ENCODE measurements around the gene UPP1. TPM values are rescaled to one million over a fixed set of nuclear protein-coding genes. Genes with fewer than 3 reads are reported as not detected.
"Not testable (repeated sequence)": the region's sequence is repeated elsewhere in the genome, so short reads cannot be mapped to it uniquely, and the experiment has no call there.

UPP1 gene
- total and polyA plus RNA-seq, 4 donors = 6.1 to 282 (median 82.9) TPM

GRCh38 chr7:48116043-48116442, 27.0 kb downstream of the UPP1 start:
- no peaks in the 10 kb centered on the region for H3K4me1 ChIP-seq (ENCODE audit: control insufficient read depth in 5 of 5, insufficient read depth in 5 of 5, low read length in 5 of 5)
- H3K9me3 ChIP-seq (ENCODE audit: control insufficient read depth in 4 of 4, insufficient read depth in 3 of 4, low read length in 3 of 4) = no peaks in the 10 kb centered on the region
- H3K36me3 ChIP-seq (ENCODE audit: control insufficient read depth in 4 of 4, insufficient read depth in 4 of 4, low read length in 4 of 4) = no peaks in the 10 kb centered on the region
- H3K27ac ChIP-seq (ENCODE audit: low read depth in 1 of 2, low read length in 1 of 2) = no peak overlapping the region
- 96 to 100% methylated on average over 5 of the region's 5 CpGs for WGBS, 2 donors
- ATAC-seq (ENCODE audit: insufficient read depth, low FRiP score) = no peak
- H3K27me3 ChIP-seq (ENCODE audit: control insufficient read depth in 3 of 3, insufficient read depth in 3 of 3, low read length in 2 of 3) = no peaks in the 10 kb centered on the region
- H3K9ac ChIP-seq (ENCODE audit: insufficient read depth in 1 of 2, low read length in 2 of 2) = no peak overlapping the region
- no peak for TF ChIP-seq CTCF (IDR thresholded peaks at IDR 0.05; ENCODE audit: control extremely low read depth, extremely low read depth)
- no peak overlapping the region for H3K4me3 ChIP-seq
- DNase-seq = no peak

GRCh38 chr7:48118041-48118440, 29.0 kb downstream of the UPP1 start:
- no peaks in the 10 kb centered on the region for H3K27me3 ChIP-seq (ENCODE audit: control insufficient read depth in 3 of 3, insufficient read depth in 3 of 3, low read length in 2 of 3)
- H3K4me1 ChIP-seq (ENCODE audit: control insufficient read depth in 5 of 5, insufficient read depth in 5 of 5, low read length in 5 of 5) = no peaks in the 10 kb centered on the region
- 59 to 76% methylated on average over 10 of the region's 10 CpGs for WGBS, 2 donors
- no peak overlapping the region for H3K9ac ChIP-seq (ENCODE audit: insufficient read depth in 1 of 2, low read length in 2 of 2)
- no peak overlapping the region for H3K4me3 ChIP-seq
- no peaks in the 10 kb centered on the region for H3K36me3 ChIP-seq (ENCODE audit: control insufficient read depth in 4 of 4, insufficient read depth in 4 of 4, low read length in 4 of 4)
- no peaks in the 10 kb centered on the region for H3K9me3 ChIP-seq (ENCODE audit: control insufficient read depth in 4 of 4, insufficient read depth in 3 of 4, low read length in 3 of 4)
- no peak for TF ChIP-seq CTCF (IDR thresholded peaks at IDR 0.05; ENCODE audit: control extremely low read depth, extremely low read depth)
- no peak for ATAC-seq (ENCODE audit: insufficient read depth, low FRiP score)
- no peak overlapping the region for H3K27ac ChIP-seq (ENCODE audit: low read depth in 1 of 2, low read length in 1 of 2)
- DNase-seq = no peak

- H3K27ac ChIP-seq (ENCODE audit: low read depth in 1 of 2, low read length in 1 of 2); ATAC-seq (ENCODE audit: insufficient read depth, low FRiP score): not testable (repeated sequence)
- WGBS, 2 donors = 92 to 96% methylated on average over 6 of the region's 6 CpGs
Observed at GRCh38 chr7:48120536-48120935, 31.5 kb downstream of the UPP1 start.

GRCh38 chr7:48126037-48126436, 37.0 kb downstream of the UPP1 start:
- no peak overlapping the region for H3K9ac ChIP-seq (ENCODE audit: insufficient read depth in 1 of 2, low read length in 2 of 2)
- H3K4me1 ChIP-seq (ENCODE audit: control insufficient read depth in 5 of 5, insufficient read depth in 5 of 5, low read length in 5 of 5) = no peaks in the 10 kb centered on the region
- no peak for ATAC-seq (ENCODE audit: insufficient read depth, low FRiP score)
- H3K27ac ChIP-seq (ENCODE audit: low read depth in 1 of 2, low read length in 1 of 2) = no peak overlapping the region
- H3K9me3 ChIP-seq (ENCODE audit: control insufficient read depth in 4 of 4, insufficient read depth in 3 of 4, low read length in 3 of 4) = peaks cover 0 to 3% (median 0%) of the 10 kb centered on the region in 4 donors
- TF ChIP-seq CTCF (IDR thresholded peaks at IDR 0.05; ENCODE audit: control extremely low read depth, extremely low read depth) = no peak
- no peak for DNase-seq
- no peaks in the 10 kb centered on the region for H3K27me3 ChIP-seq (ENCODE audit: control insufficient read depth in 3 of 3, insufficient read depth in 3 of 3, low read length in 2 of 3)
- no peak overlapping the region for H3K4me3 ChIP-seq
- no peaks in the 10 kb centered on the region for H3K36me3 ChIP-seq (ENCODE audit: control insufficient read depth in 4 of 4, insufficient read depth in 4 of 4, low read length in 4 of 4)
- 89 to 98% methylated on average over 2 of the region's 2 CpGs for WGBS, 2 donors

More at GRCh38 chr7:48120536-48120935, 31.5 kb downstream of the UPP1 start:
- H3K4me3 ChIP-seq; H3K9ac ChIP-seq (ENCODE audit: insufficient read depth in 1 of 2, low read length in 2 of 2); H3K36me3 ChIP-seq (ENCODE audit: control insufficient read depth in 4 of 4, insufficient read depth in 4 of 4, low read length in 4 of 4); H3K9me3 ChIP-seq (ENCODE audit: control insufficient read depth in 4 of 4, insufficient read depth in 3 of 4, low read length in 3 of 4); H3K4me1 ChIP-seq (ENCODE audit: control insufficient read depth in 5 of 5, insufficient read depth in 5 of 5, low read length in 5 of 5); H3K27me3 ChIP-seq (ENCODE audit: control insufficient read depth in 3 of 3, insufficient read depth in 3 of 3, low read length in 2 of 3); DNase-seq: not testable (repeated sequence)
